Left ventricle myocardium inferior (tissue), 1 donor: ENCODE results near the gene B3GALNT2. TPM values are rescaled to one million over a fixed set of nuclear protein-coding genes. Genes with fewer than 3 reads are reported as not detected.

Experiments used
- DNase-seq: peaks from one replicate; pipeline ENCODE4 v3.0.0-alpha.2; 2020
- H3K27ac ChIP-seq: fragments of 200-600 bp; replicated peaks from 2 replicates; pipeline ENCODE4 v1.8.0; 2021
- H3K27me3 ChIP-seq: fragments of 200-600 bp; 2 replicates; pipeline ENCODE4 v1.8.0; 2021; ENCODE audit warnings: low read depth
- H3K36me3 ChIP-seq: fragments of 200-600 bp; 2 replicates; pipeline ENCODE4 v1.8.0; 2021
- H3K4me1 ChIP-seq: fragments of 200-600 bp; 2 replicates; pipeline ENCODE4 v1.8.0; 2021
- H3K4me3 ChIP-seq: fragments of 200-600 bp; 2 replicates; pipeline ENCODE4 v1.8.0; 2021; ENCODE audit warnings: mild to moderate bottlenecking, moderate library complexity
- H3K9me3 ChIP-seq: fragments of 200-600 bp; replicated peaks from 2 replicates; pipeline ENCODE4 v1.8.0; 2021
- CTCF ChIP-seq: fragments of 200-600 bp; IDR thresholded peaks from 2 replicates; pipeline ENCODE4 v1.8.0; 2021; ENCODE audit warnings: antibody characterized with exemption, mild to moderate bottlenecking, borderline replicate concordance
- intact Hi-C: fragments of 100-400 bp; cut with micrococcal nuclease; formaldehyde crosslinking; loops from one replicate; pipeline ENCODE4 v1.11.0; 2022
- total RNA-seq: library from RNA; stranded (reverse); fragmentation: NEBNext Ultra II Directional; extraction: Animal tissue kit (Norgen Biotek cat#: 25700); gene quantifications from one replicate; pipeline ENCODE4 v1.2.1, GENCODE V29; 2021
- donor health status: DM: no; HTN: yes; CAD: no; lungs with severe emphysema.

Gene B3GALNT2
- total RNA-seq, 1 donor from 2014 or later, result 23.0 TPM

GRCh38 chr1:235516862-235517446, 12.7 kb upstream of the B3GALNT2 start:
- no peak for TF ChIP-seq CTCF
- Histone ChIP-seq H3K4me1 (no peaks in the 10 kb centered on the region), H3K36me3 (no peaks in the 10 kb centered on the region), H3K9me3 (no peaks in the 10 kb centered on the region), H3K4me3 (no peak overlapping the region), H3K27ac (no peak overlapping the region), H3K27me3 (peaks cover 5% of the 10 kb centered on the region)
- intact Hi-C loops, result no loop called here
- no peak for DNase-seq

- TF ChIP-seq CTCF, result no peak
- no peak overlapping the region for H3K27ac ChIP-seq
- H3K27me3 ChIP-seq, result peaks cover 5% of the 10 kb centered on the region
- intact Hi-C loops, result no loop called here
- DNase-seq, result no peak
- H3K9me3 ChIP-seq, result no peaks in the 10 kb centered on the region
- no peaks in the 10 kb centered on the region for H3K36me3 ChIP-seq
- H3K4me1 ChIP-seq, result no peaks in the 10 kb centered on the region
- no peak overlapping the region for H3K4me3 ChIP-seq
These were observed 11.7 kb upstream of the B3GALNT2 start for GRCh38 chr1:235515844-235516512.

- Histone ChIP-seq H3K27ac (no peak overlapping the region), H3K4me1 (no peaks in the 10 kb centered on the region), H3K4me3 (no peak overlapping the region), H3K27me3 (no peaks in the 10 kb centered on the region), H3K36me3 (no peaks in the 10 kb centered on the region), H3K9me3 (no peaks in the 10 kb centered on the region)
- intact Hi-C loops, result no loop called here
- no peak for DNase-seq
- TF ChIP-seq CTCF, result peak; percentile 95
These were observed 9.5 kb upstream of the B3GALNT2 start for GRCh38 chr1:235513495-235514366.

- no peaks in the 10 kb centered on the region for H3K4me1 ChIP-seq
These were observed 7.4 kb upstream of the B3GALNT2 start for GRCh38 chr1:235511470-235512240.

More at GRCh38 chr1:235511470-235512240, 7.4 kb upstream of the B3GALNT2 start:
- no peaks in the 10 kb centered on the region for H3K36me3 ChIP-seq
- H3K27me3 ChIP-seq, result no peaks in the 10 kb centered on the region
- H3K27ac ChIP-seq, result no peak overlapping the region
- TF ChIP-seq CTCF, result no peak
- DNase-seq, result no peak
- H3K4me3 ChIP-seq, result no peak overlapping the region
- H3K9me3 ChIP-seq, result no peaks in the 10 kb centered on the region
- intact Hi-C loops, result no loop called here
